OCI-LY1 (cell line): Measurements from ENCODE around the gene BICD1.

ENCODE experiments used
- CTCF ChIP-seq: fragments of 200-600 bp; sonication (generic), shearing (Covaris generic); IDR thresholded peaks from 2 replicates; pipeline ENCODE4 v1.5.1; 2017; ENCODE audit warnings: mild to moderate bottlenecking, antibody characterized with exemption, low read length, moderate library complexity, mixed read lengths
- EZH2 ChIP-seq: fragments of 200-600 bp; sonication (generic), shearing (Covaris generic); IDR thresholded peaks from 2 replicates; pipeline ENCODE4 v1.8.0; 2017; ENCODE audit warnings: borderline replicate concordance, mixed run types, mild to moderate bottlenecking, antibody characterized with exemption, low read length, moderate library complexity, mixed read lengths

- TF ChIP-seq CTCF: no peak
- no peak for TF ChIP-seq EZH2
Measured at GRCh38 chr12:32117316-32117715, 10.7 kb downstream of the BICD1 start.
